RWPE2 (cell line): ENCODE results near the gene MKS1.

Experiments
- ATAC-seq: fragments of 200-7000 bp; cut with Tn5 transposase; 3 replicates; pipeline ENCODE4 v1.9.1; 2021; ENCODE audit warnings: low read depth
- DNase-seq: peaks from one replicate; pipeline ENCODE4 v3.0.0-alpha.2; 2020; ENCODE audit warnings: low spot score
- H3K27ac ChIP-seq: fragments of 450-650 bp; 2 replicates; pipeline ENCODE4 v1.5.1; 2017; ENCODE audit warnings: mild to moderate bottlenecking; ENCODE audit not compliant: poor library complexity, severe bottlenecking
- H3K27me3 ChIP-seq: fragments of 250-450 bp; sonication (Bioruptor Pico); 2 replicates; pipeline ENCODE4 v1.5.1; 2021; ENCODE audit warnings: mild to moderate bottlenecking, moderate library complexity; ENCODE audit not compliant: insufficient read depth, poor library complexity, severe bottlenecking
- H3K36me3 ChIP-seq: fragments of 250-450 bp; sonication (Bioruptor Pico); 2 replicates; pipeline ENCODE4 v1.5.1; 2020; ENCODE audit warnings: low read depth, mild to moderate bottlenecking, moderate library complexity
- H3K4me1 ChIP-seq: fragments of 250-450 bp; sonication (Bioruptor Pico); 2 replicates; pipeline ENCODE4 v1.5.1; 2021; ENCODE audit warnings: mild to moderate bottlenecking, moderate library complexity; ENCODE audit not compliant: insufficient read depth, poor library complexity, severe bottlenecking
- H3K4me3 ChIP-seq: fragments of 250-450 bp; sonication (Bioruptor Pico); 2 replicates; pipeline ENCODE4 v1.5.1; 2021; ENCODE audit warnings: mild to moderate bottlenecking, moderate library complexity; ENCODE audit not compliant: severe bottlenecking
- H3K9me3 ChIP-seq: fragments of 250-450 bp; sonication (Bioruptor Pico); 2 replicates; pipeline ENCODE4 v1.5.1; 2021; ENCODE audit warnings: mild to moderate bottlenecking, moderate library complexity; ENCODE audit not compliant: severe bottlenecking
- TF ChIP-seq, protein P1 (sequence below): fragments of 450-650 bp; IDR thresholded peaks from one replicate; pipeline ENCODE4 v1.5.1; 2017; ENCODE audit warnings: mild to moderate bottlenecking, moderate library complexity; ENCODE audit not compliant: poor library complexity, severe bottlenecking

Gene MKS1

DNA sequence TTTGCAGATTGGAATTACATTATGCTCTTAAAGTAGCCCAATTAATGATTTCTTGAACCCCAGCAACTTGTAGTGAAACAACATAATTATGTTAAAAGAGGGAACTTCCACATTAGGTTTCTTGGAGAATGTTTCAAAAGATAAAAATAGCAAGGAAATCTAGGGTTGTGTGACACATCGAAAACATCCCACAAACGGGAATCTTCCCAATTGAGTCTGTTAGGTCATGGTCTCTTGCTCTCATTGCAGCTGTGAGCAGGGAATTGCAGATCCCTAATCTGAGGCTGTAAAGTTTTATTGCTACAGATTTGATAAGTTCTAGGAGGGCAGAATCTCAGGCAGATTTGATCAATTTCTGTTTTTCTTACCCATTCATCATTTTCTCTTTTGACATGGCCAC, 12.6 kb upstream of the MKS1 start:
- H3K27ac ChIP-seq: no peak overlapping the region
- no peak overlapping the region for H3K4me3 ChIP-seq
- H3K36me3 ChIP-seq: no peaks in the 10 kb centered on the region
- TF ChIP-seq, protein P1, sequence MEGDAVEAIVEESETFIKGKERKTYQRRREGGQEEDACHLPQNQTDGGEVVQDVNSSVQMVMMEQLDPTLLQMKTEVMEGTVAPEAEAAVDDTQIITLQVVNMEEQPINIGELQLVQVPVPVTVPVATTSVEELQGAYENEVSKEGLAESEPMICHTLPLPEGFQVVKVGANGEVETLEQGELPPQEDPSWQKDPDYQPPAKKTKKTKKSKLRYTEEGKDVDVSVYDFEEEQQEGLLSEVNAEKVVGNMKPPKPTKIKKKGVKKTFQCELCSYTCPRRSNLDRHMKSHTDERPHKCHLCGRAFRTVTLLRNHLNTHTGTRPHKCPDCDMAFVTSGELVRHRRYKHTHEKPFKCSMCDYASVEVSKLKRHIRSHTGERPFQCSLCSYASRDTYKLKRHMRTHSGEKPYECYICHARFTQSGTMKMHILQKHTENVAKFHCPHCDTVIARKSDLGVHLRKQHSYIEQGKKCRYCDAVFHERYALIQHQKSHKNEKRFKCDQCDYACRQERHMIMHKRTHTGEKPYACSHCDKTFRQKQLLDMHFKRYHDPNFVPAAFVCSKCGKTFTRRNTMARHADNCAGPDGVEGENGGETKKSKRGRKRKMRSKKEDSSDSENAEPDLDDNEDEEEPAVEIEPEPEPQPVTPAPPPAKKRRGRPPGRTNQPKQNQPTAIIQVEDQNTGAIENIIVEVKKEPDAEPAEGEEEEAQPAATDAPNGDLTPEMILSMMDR: no peak
- H3K9me3 ChIP-seq: no peaks in the 10 kb centered on the region
- H3K4me1 ChIP-seq: no peaks in the 10 kb centered on the region
- H3K27me3 ChIP-seq: peaks cover 4% of the 10 kb centered on the region
- DNase-seq: no peak
- ATAC-seq: no peak

DNA sequence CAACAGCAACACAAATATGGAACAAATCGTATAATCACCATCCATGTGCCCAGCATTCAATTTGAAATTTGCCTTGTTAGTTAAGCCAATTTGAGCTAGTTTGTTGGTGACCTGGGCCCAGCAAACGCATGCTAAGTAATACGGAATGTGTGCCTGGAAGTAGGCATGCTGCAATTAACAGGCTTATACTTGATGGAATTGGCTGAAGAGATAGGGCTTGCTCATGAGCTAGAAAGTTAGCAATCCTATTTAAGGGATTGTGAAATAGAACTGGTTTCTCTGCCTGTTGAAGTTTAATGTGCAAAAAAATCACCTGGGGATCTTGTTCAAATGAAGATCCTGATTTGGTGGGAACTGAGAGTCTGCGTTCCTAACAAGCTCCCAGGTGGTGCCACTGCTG, 10.8 kb upstream of the MKS1 start:
- Histone ChIP-seq H3K27ac (no peak overlapping the region), H3K9me3 (no peaks in the 10 kb centered on the region), H3K4me3 (no peak overlapping the region), H3K27me3 (peaks cover 2% of the 10 kb centered on the region), H3K4me1 (no peaks in the 10 kb centered on the region), H3K36me3 (no peaks in the 10 kb centered on the region)
- ATAC-seq (no peak), DNase-seq (no peak)
- TF ChIP-seq, protein P1: no peak

DNA sequence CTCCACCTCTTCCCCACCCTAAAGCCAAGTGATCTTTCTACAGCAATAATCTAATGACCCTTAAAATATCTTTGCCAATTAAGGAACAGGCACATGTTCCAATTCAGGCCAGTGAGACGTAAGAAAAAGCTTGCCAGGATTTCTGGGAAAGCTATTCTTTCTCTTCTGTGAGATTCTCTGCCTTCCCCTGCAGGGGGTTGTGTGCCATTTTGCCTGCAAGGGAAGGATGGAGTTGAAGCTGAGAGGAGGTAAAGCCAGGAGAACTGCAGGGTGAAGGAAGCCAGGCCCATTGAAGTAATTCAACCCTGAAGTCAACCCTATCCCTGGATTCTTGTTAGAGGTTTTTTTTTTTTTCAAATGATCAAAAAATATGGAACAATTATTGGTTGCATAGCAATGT, 10.3 kb upstream of the MKS1 start:
- Histone ChIP-seq H3K27ac (no peak overlapping the region), H3K27me3 (no peaks in the 10 kb centered on the region), H3K36me3 (no peaks in the 10 kb centered on the region), H3K4me3 (no peak overlapping the region), H3K4me1 (peaks cover 3% of the 10 kb centered on the region), H3K9me3 (no peaks in the 10 kb centered on the region)
- DNase-seq (no peak), ATAC-seq (no peak)
- TF ChIP-seq, protein P1: no peak

DNA sequence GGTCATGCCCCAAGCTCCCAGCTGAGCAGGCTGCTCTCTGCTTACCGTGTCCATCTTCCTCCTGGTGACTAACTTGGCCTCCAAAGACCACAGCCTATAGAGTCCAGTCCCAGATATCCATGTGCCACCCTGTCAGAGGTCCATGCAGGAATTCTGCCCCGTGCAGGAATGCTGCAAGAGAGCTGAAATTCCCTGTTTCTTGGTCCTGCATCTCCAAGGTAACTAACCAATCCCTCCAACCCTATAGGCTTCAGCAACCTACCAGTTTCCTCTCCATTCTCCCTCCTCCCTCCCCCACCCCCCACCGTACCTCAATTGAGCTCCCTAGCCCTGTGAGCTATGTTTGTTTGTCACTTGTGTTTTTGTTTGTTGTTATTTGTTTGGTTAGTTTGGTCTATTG, 9.6 kb upstream of the MKS1 start:
- ATAC-seq: no peak
- DNase-seq: no peak
- Histone ChIP-seq H3K9me3 (no peaks in the 10 kb centered on the region), H3K4me3 (no peak overlapping the region), H3K27ac (no peak overlapping the region), H3K4me1 (peaks cover 10% of the 10 kb centered on the region), H3K27me3 (no peaks in the 10 kb centered on the region), H3K36me3 (no peaks in the 10 kb centered on the region)
- TF ChIP-seq, protein P1: no peak

DNA sequence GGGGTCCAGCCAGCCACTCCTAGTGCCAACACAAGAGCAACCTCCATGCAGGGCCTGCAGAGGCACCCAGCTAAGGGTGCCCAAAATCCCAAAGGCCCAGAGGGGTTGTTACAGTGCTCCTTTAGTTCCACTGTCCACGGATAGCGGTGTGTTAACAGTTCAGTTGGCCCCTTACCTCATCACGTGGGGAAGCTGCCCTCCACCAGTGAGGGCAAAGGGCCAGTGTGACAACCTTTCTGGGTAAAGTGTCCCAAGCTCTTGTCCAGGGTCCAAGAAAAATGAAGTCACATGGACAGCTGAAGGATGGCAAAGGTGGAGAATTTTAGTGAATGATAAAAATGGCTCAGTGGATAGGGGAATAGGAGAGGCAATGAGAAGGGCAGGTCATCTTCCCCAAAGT, 8.7 kb upstream of the MKS1 start:
- Histone ChIP-seq H3K27me3 (no peaks in the 10 kb centered on the region), H3K36me3 (no peaks in the 10 kb centered on the region), H3K4me3 (no peak overlapping the region), H3K27ac (no peak overlapping the region), H3K9me3 (no peaks in the 10 kb centered on the region), H3K4me1 (peaks cover 13% of the 10 kb centered on the region)
- TF ChIP-seq, protein P1: no peak
- no peak for DNase-seq
- ATAC-seq: no peak
